Peyer's patch (tissue), 4 donors: ENCODE results near the gene CLASP2. TPM values are rescaled to one million over a fixed set of nuclear protein-coding genes. Genes with fewer than 3 reads are reported as not detected.
"Not testable (repeated sequence)": the region's sequence is repeated elsewhere in the genome, so short reads cannot be mapped to it uniquely, and the experiment has no call there.

Experiments used
- DNase-seq, 3 donors: peaks; one replicate each; pipeline ENCODE4 v3.0.0-alpha.2; 2017 to 2019
- H3K27ac ChIP-seq, 4 donors: fragments of 200-600 bp; sonication (generic); one replicate each; pipeline ENCODE4 v1.5.1; 2016 to 2019
- H3K27me3 ChIP-seq, 2 donors: fragments of 200-600 bp; sonication (generic); one replicate each; pipeline ENCODE4 v1.5.1; 2019
- H3K36me3 ChIP-seq, 3 donors: fragments of 200-600 bp; sonication (generic); one replicate each; pipeline ENCODE4 v1.5.1; 2016 to 2019
- H3K4me1 ChIP-seq, 4 donors: fragments of 200-600 bp; sonication (generic); one replicate each; pipeline ENCODE4 v1.5.1; 2016 to 2019
- H3K4me3 ChIP-seq, 4 donors: fragments of 200-600 bp; sonication (generic); 1 replicate in 3 of 4; 2 replicates in 1 of 4; pipeline ENCODE4 v1.5.1; 2016 to 2019; ENCODE audit warnings: mild to moderate bottlenecking in 1 of 4
- H3K9me3 ChIP-seq, 4 donors: fragments of 200-600 bp; sonication (generic); one replicate each; pipeline ENCODE4 v1.5.1; 2016 to 2019; ENCODE audit warnings: mild to moderate bottlenecking in 1 of 4
- POLR2A ChIP-seq, 2 donors: fragments of 450-650 bp; IDR thresholded peaks; one replicate each; pipeline ENCODE4 v1.5.1; 2017; ENCODE audit warnings: antibody characterized with exemption in 2 of 2, mild to moderate bottlenecking in 2 of 2, moderate library complexity in 2 of 2
- total RNA-seq, 4 donors: library from RNA; depleted of rRNA; stranded (reverse); fragments of >200 nt; gene quantifications; one replicate each; pipeline ENCODE4 v1.1.0, GENCODE V29; 2016
- TF ChIP-seq, protein P1 (sequence below), 6 experiments: fragments of 450-650 bp in 4 of 6; fragments of 200-600 bp in 2 of 6; sonication (generic) in 1 of 6; IDR thresholded peaks; one replicate each; pipeline ENCODE4 v1.5.1; 2017 to 2019; ENCODE audit warnings: antibody characterized with exemption in 6 of 6, mild to moderate bottlenecking in 3 of 6, moderate library complexity in 1 of 6

The CLASP2 gene
- total RNA-seq = 10 to 100 TPM; 37.0 to 73.4 (median 66.4) TPM

- Histone ChIP-seq H3K9me3 (no peaks in the 10 kb centered on the region), H3K36me3 (no peaks in the 10 kb centered on the region), H3K27me3 (no peaks in the 10 kb centered on the region), H3K4me3 (peak within 1 kb of the TSS; percentile 72 to 95 (median 90)), H3K27ac (peak within 1 kb of the TSS; percentile 95 to 99 (median 98)), H3K4me1 (peaks cover 0 to 9% (median 4%) of the 10 kb centered on the region in 4 donors)
- DNase-seq = peak; percentile 91 to 95 (median 91)
- peak; percentile 45 to 61 for TF ChIP-seq POLR2A (IDR thresholded peaks at IDR 0.05)
- TF ChIP-seq, protein P1, sequence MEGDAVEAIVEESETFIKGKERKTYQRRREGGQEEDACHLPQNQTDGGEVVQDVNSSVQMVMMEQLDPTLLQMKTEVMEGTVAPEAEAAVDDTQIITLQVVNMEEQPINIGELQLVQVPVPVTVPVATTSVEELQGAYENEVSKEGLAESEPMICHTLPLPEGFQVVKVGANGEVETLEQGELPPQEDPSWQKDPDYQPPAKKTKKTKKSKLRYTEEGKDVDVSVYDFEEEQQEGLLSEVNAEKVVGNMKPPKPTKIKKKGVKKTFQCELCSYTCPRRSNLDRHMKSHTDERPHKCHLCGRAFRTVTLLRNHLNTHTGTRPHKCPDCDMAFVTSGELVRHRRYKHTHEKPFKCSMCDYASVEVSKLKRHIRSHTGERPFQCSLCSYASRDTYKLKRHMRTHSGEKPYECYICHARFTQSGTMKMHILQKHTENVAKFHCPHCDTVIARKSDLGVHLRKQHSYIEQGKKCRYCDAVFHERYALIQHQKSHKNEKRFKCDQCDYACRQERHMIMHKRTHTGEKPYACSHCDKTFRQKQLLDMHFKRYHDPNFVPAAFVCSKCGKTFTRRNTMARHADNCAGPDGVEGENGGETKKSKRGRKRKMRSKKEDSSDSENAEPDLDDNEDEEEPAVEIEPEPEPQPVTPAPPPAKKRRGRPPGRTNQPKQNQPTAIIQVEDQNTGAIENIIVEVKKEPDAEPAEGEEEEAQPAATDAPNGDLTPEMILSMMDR (IDR thresholded peaks at IDR 0.05) = no peak
Measured at GRCh38 chr3:33717866-33718594, at the start of gene CLASP2. TSS of gene CLASP2 (minus strand) at chr3:33718254. CDS start at chr3:33718002, 252 bp downstream.

GRCh38 chr3:33758864-33759263 lies 40.8 kb upstream of the CLASP2 start:
- no peak for DNase-seq
- peaks cover 0 to 8% (median under 1%) of the 10 kb centered on the region in 4 donors for H3K9me3 ChIP-seq
- TF ChIP-seq, protein P1 (IDR thresholded peaks at IDR 0.05) = no peak
- no peak for TF ChIP-seq POLR2A (IDR thresholded peaks at IDR 0.05)
- no peaks in the 10 kb centered on the region for H3K36me3 ChIP-seq
- H3K4me3 ChIP-seq = no peak overlapping the region
- no peaks in the 10 kb centered on the region for H3K4me1 ChIP-seq
- H3K27ac ChIP-seq = no peak overlapping the region
- H3K27me3 ChIP-seq = no peaks in the 10 kb centered on the region

- no peaks in the 10 kb centered on the region for H3K36me3 ChIP-seq
- H3K9me3 ChIP-seq = peaks cover 0 to 10% (median 2%) of the 10 kb centered on the region in 4 donors
- TF ChIP-seq POLR2A (IDR thresholded peaks at IDR 0.05) = no peak
- TF ChIP-seq, protein P1 (IDR thresholded peaks at IDR 0.05) = no peak
- no peaks in the 10 kb centered on the region for H3K4me1 ChIP-seq
- no peak overlapping the region for H3K4me3 ChIP-seq
- no peak for DNase-seq
- no peaks in the 10 kb centered on the region for H3K27me3 ChIP-seq
- no peak overlapping the region for H3K27ac ChIP-seq
Measured at GRCh38 chr3:33758281-33758680, 40.2 kb upstream of the CLASP2 start.

DNA sequence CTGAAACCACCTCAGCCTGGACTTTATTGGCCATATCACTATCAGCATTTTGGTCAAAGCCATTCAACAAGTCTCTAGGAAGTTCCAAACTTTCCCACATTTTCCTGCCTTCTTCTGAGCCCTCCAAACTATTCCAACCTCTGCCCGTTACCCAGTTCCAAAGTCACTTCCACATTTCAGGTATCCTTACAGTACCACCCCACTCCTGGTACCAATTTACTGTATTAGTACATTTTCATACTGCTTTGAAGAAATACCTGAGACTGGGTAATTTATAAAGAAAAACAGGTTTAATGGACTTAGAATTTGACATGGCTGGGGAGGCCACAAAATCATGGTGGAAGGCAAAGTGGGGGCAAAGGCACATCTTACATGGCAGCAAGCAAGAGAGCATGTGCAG lies 36.3 kb upstream of the CLASP2 start:
- not testable (repeated sequence) for H3K4me1 ChIP-seq, H3K27me3 ChIP-seq, H3K9me3 ChIP-seq, DNase-seq, H3K27ac ChIP-seq, H3K36me3 ChIP-seq, H3K4me3 ChIP-seq

DNA sequence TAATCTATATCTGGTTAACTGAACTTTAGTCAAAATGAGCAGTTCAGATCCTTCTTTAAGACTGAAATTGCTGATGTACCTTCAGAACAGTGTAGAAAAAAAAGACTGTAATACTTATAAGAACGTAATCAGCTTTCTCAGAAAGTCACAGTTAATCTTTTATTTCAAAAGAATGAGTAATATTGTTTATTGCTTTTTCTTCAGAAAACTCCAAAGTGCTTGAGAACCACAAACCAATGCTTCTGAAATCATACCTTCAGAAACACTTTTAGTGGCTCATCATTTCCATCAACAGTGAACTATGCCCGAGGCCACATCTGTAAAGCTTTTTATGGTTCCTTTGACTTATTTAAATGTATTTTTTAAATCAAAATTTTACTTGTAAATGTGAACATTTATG lies 33.3 kb upstream of the CLASP2 start:
- Histone ChIP-seq H3K4me1 (no peaks in the 10 kb centered on the region), H3K27me3 (no peaks in the 10 kb centered on the region)

GRCh38 chr3:33750211-33750548 lies 32.1 kb upstream of the CLASP2 start:
- no peaks in the 10 kb centered on the region for H3K4me1 ChIP-seq
- no peaks in the 10 kb centered on the region for H3K36me3 ChIP-seq
- no peak for DNase-seq
- H3K27me3 ChIP-seq = no peaks in the 10 kb centered on the region
- H3K9me3 ChIP-seq = peaks cover 0 to 10% (median 2%) of the 10 kb centered on the region in 4 donors
- no peak overlapping the region for H3K4me3 ChIP-seq
- TF ChIP-seq POLR2A (IDR thresholded peaks at IDR 0.05) = no peak
- TF ChIP-seq, protein P1 (IDR thresholded peaks at IDR 0.05) = no peak
- H3K27ac ChIP-seq = no peak overlapping the region

More for the DNA sequence above, 33.3 kb upstream of the CLASP2 start:
- Histone ChIP-seq H3K27ac (no peak overlapping the region), H3K9me3 (peaks cover 0 to 10% (median 2%) of the 10 kb centered on the region in 4 donors), H3K36me3 (no peaks in the 10 kb centered on the region), H3K4me3 (no peak overlapping the region)
- no peak for TF ChIP-seq POLR2A (IDR thresholded peaks at IDR 0.05)
- TF ChIP-seq, protein P1 (IDR thresholded peaks at IDR 0.05) = no peak
- no peak for DNase-seq
